ENCODE results near the gene ATP8A1.
A peak's percentile ranks its signal among the peaks of the same experiment; 100 is the strongest.

The ATP8A1 gene

GRCh38 chr4:42641656-42642055, 15.2 kb downstream of the ATP8A1 start:
- no peak for DNase-seq (ENCODE audit: low read depth)

GRCh38 chr4:42641161-42641560, 15.7 kb downstream of the ATP8A1 start:
- no peak for TF ChIP-seq CTCF (IDR thresholded peaks at IDR 0.05; ENCODE audit: low read depth, low read length, missing control alignments)
- no peak for DNase-seq (ENCODE audit: low read depth)
- no peak overlapping the region; the same call in 1 of the 2 replicates for H3K4me3 ChIP-seq (ENCODE audit: low read depth, low read length)

More at GRCh38 chr4:42641656-42642055, 15.2 kb downstream of the ATP8A1 start:
- no peak for TF ChIP-seq CTCF (IDR thresholded peaks at IDR 0.05; ENCODE audit: low read depth, low read length, missing control alignments)
- H3K4me3 ChIP-seq (ENCODE audit: low read depth, low read length) = peak overlapping the region; percentile 34; the same call in 1 of the 2 replicates

GRCh38 chr4:42640613-42641012, 16.3 kb downstream of the ATP8A1 start:
- DNase-seq (ENCODE audit: low read depth) = no peak
- peak overlapping the region; percentile 21 for H3K4me3 ChIP-seq (ENCODE audit: low read depth, low read length)
- TF ChIP-seq CTCF (IDR thresholded peaks at IDR 0.05; ENCODE audit: low read depth, low read length, missing control alignments) = no peak

GRCh38 chr4:42638993-42639392, 17.9 kb downstream of the ATP8A1 start:
- H3K4me3 ChIP-seq (ENCODE audit: low read depth, low read length) = peak overlapping the region; percentile 33; the same call in 1 of the 2 replicates
- no peak for TF ChIP-seq CTCF (IDR thresholded peaks at IDR 0.05; ENCODE audit: low read depth, low read length, missing control alignments)
- DNase-seq (ENCODE audit: low read depth) = peak; percentile 91

GRCh38 chr4:42638321-42638720, 18.6 kb downstream of the ATP8A1 start:
- TF ChIP-seq CTCF (IDR thresholded peaks at IDR 0.05; ENCODE audit: low read depth, low read length, missing control alignments) = no peak
- no peak for DNase-seq (ENCODE audit: low read depth)
- H3K4me3 ChIP-seq (ENCODE audit: low read depth, low read length) = no peak overlapping the region; the same call in 1 of the 2 replicates

GRCh38 chr4:42637867-42638266, 19.0 kb downstream of the ATP8A1 start:
- DNase-seq (ENCODE audit: low read depth) = no peak
- no peak for TF ChIP-seq CTCF (IDR thresholded peaks at IDR 0.05; ENCODE audit: low read depth, low read length, missing control alignments)
- H3K4me3 ChIP-seq (ENCODE audit: low read depth, low read length) = no peak overlapping the region; the same call in 1 of the 2 replicates

- no peak for DNase-seq (ENCODE audit: low read depth)
- H3K4me3 ChIP-seq (ENCODE audit: low read depth, low read length) = no peak overlapping the region
Observed at GRCh38 chr4:42637104-42637503, 19.8 kb downstream of the ATP8A1 start.

More at GRCh38 chr4:42637104-42637503, 19.8 kb downstream of the ATP8A1 start:
- no peak for TF ChIP-seq CTCF (IDR thresholded peaks at IDR 0.05; ENCODE audit: low read depth, low read length, missing control alignments)

Measured in GM12864 (cell line).